HG03196 (cell line): ENCODE results near the gene CCR2.
"Not testable (repeated sequence)": the region's sequence is repeated elsewhere in the genome, so short reads cannot be mapped to it uniquely, and the experiment has no call there.

Experiments used
- ATAC-seq: cut with Tn5 transposase; IDR thresholded peaks from one replicate; pipeline ENCODE4 v1.9.1; 2021; ENCODE audit not compliant: unreplicated experiment

CCR2 gene

GRCh38 chr3:46353647-46354410 is at the start of gene CCR2:
Gene CCR2, plus strand, starts transcription at chr3:46354111. Its CDS starts 3,417 bp downstream, at chr3:46357528.
- ATAC-seq, result no peak

- no peak for ATAC-seq
Observed at GRCh38 chr3:46304739-46305138, 49.2 kb upstream of the CCR2 start.

- ATAC-seq, result no peak
Observed at GRCh38 chr3:46312991-46313390, 40.9 kb upstream of the CCR2 start.

- ATAC-seq, result no peak
Observed at GRCh38 chr3:46314517-46314916, 39.4 kb upstream of the CCR2 start.

- no peak for ATAC-seq
Observed at GRCh38 chr3:46316206-46316605, 37.7 kb upstream of the CCR2 start.

GRCh38 chr3:46318207-46318927 is 35.5 kb upstream of the CCR2 start:
- ATAC-seq, result no peak

GRCh38 chr3:46321461-46322104 is 32.3 kb upstream of the CCR2 start:
- ATAC-seq, result no peak

- ATAC-seq, result no peak
Observed at GRCh38 chr3:46324036-46324435, 29.9 kb upstream of the CCR2 start.

GRCh38 chr3:46325645-46326300 is 28.1 kb upstream of the CCR2 start:
- ATAC-seq, result no peak

- ATAC-seq, result not testable (repeated sequence)
Observed at GRCh38 chr3:46330676-46331075, 23.2 kb upstream of the CCR2 start.

- no peak for ATAC-seq
Observed at GRCh38 chr3:46334741-46335478, 19.0 kb upstream of the CCR2 start.

- ATAC-seq, result no peak
Observed at GRCh38 chr3:46335541-46335940, 18.4 kb upstream of the CCR2 start.

GRCh38 chr3:46337911-46338310 is 16.0 kb upstream of the CCR2 start:
- ATAC-seq, result no peak

GRCh38 chr3:46338840-46339239 is 15.1 kb upstream of the CCR2 start:
- no peak for ATAC-seq

GRCh38 chr3:46344476-46344875 is 9.4 kb upstream of the CCR2 start:
- ATAC-seq, result no peak

- ATAC-seq, result no peak
Observed at GRCh38 chr3:46348823-46349482, 5.0 kb upstream of the CCR2 start.

- peak; percentile 63 for ATAC-seq
Observed at GRCh38 chr3:46349484-46350261, 4.2 kb upstream of the CCR2 start.

GRCh38 chr3:46350262-46350565 is 3.7 kb upstream of the CCR2 start:
- peak; percentile 21 for ATAC-seq

GRCh38 chr3:46351646-46352045 is 2.3 kb upstream of the CCR2 start:
- no peak for ATAC-seq

GRCh38 chr3:46353090-46353489 is 821 bp upstream of the CCR2 start:
- ATAC-seq, result no peak
